B cell (primary cell): ENCODE measurements around the gene SLC30A9.
A peak's percentile ranks its signal among the peaks of the same experiment; 100 is the strongest.

ENCODE experiments used
- CTCF ChIP-seq: fragments of 200-600 bp; IDR thresholded peaks from one replicate; pipeline ENCODE4 v1.8.0; 2022; ENCODE audit warnings: antibody characterized with exemption, mild to moderate bottlenecking
- EZH2 ChIP-seq: IDR thresholded peaks from 2 replicates; pipeline ENCODE4 v1.6.1; 2012; ENCODE audit warnings: borderline replicate concordance, low read depth, mild to moderate bottlenecking, moderate library complexity, low read length; ENCODE audit not compliant: insufficient read depth, poor library complexity, severe bottlenecking

- TF ChIP-seq EZH2 = no peak
- TF ChIP-seq CTCF = peak; percentile 67
These were observed 32.7 kb upstream of the SLC30A9 start for GRCh38 chr4:41957634-41958033.
